Hepatocyte (in vitro differentiated cells): ENCODE measurements around the gene GMDS. TPM values are rescaled to one million over a fixed set of nuclear protein-coding genes. Genes with fewer than 3 reads are reported as not detected.

Source experiments
- DNase-seq: peaks from one replicate; pipeline ENCODE4 v3.0.0-alpha.2; 2016; ENCODE audit warnings: low spot score
- H2AFZ ChIP-seq: fragments of 200-600 bp; sonication (generic); 2 replicates; pipeline ENCODE4 v1.6.0; 2016; ENCODE audit warnings: antibody characterized with exemption, mild to moderate bottlenecking
- H3K27ac ChIP-seq: fragments of 200-600 bp; sonication (generic); 2 replicates; pipeline ENCODE4 v1.5.1; 2016; ENCODE audit warnings: mild to moderate bottlenecking
- H3K27me3 ChIP-seq: fragments of 200-600 bp; sonication (generic); 2 replicates; pipeline ENCODE4 v1.6.1; 2016
- H3K36me3 ChIP-seq: fragments of 200-600 bp; sonication (generic); replicated peaks from 2 replicates; pipeline ENCODE4 v1.5.1; 2016; ENCODE audit warnings: low read depth; ENCODE audit not compliant: insufficient read depth
- H3K4me1 ChIP-seq: fragments of 200-600 bp; sonication (generic); 2 replicates; pipeline ENCODE4 v1.5.1; 2016; ENCODE audit warnings: mild to moderate bottlenecking, moderate library complexity; ENCODE audit not compliant: insufficient read depth
- H3K4me2 ChIP-seq: fragments of 200-600 bp; sonication (generic); 2 replicates; pipeline ENCODE4 v1.6.0; 2016
- H3K4me3 ChIP-seq: fragments of 200-600 bp; sonication (generic); 2 replicates; pipeline ENCODE4 v1.5.1; 2016; ENCODE audit warnings: mild to moderate bottlenecking
- H3K79me2 ChIP-seq: fragments of 200-600 bp; sonication (generic); 2 replicates; pipeline ENCODE4 v1.6.0; 2017; ENCODE audit warnings: mild to moderate bottlenecking
- H3K9me2 ChIP-seq: fragments of 200-600 bp; sonication (generic); replicated peaks from 2 replicates; pipeline ENCODE4 v1.6.0; 2017; ENCODE audit warnings: mild to moderate bottlenecking; ENCODE audit not compliant: insufficient read depth
- H3K9me3 ChIP-seq: fragments of 200-600 bp; sonication (generic); 2 replicates; pipeline ENCODE4 v1.5.1; 2016; ENCODE audit warnings: low read depth, mild to moderate bottlenecking
- H4K20me1 ChIP-seq: fragments of 200-600 bp; sonication (generic); 2 replicates; pipeline ENCODE4 v1.6.0; 2016; ENCODE audit warnings: mild to moderate bottlenecking; ENCODE audit not compliant: insufficient read depth, poor library complexity, severe bottlenecking
- EZH2 ChIP-seq: fragments of 200-600 bp; sonication (generic); IDR thresholded peaks from 2 replicates; pipeline ENCODE4 v1.6.1; 2016; ENCODE audit warnings: antibody characterized with exemption, mild to moderate bottlenecking, borderline replicate concordance
- EZH2phosphoT487 ChIP-seq: fragments of 200-600 bp; sonication (generic); IDR thresholded peaks from one replicate; pipeline ENCODE4 v1.6.1; 2018; ENCODE audit warnings: antibody characterized with exemption, mild to moderate bottlenecking, low read depth, moderate library complexity; ENCODE audit not compliant: unreplicated experiment, severe bottlenecking
- WGBS: methylation state at CpG from one replicate; pipeline ENCODE4 v1.1.6; 2016; ENCODE audit warnings: low lambda C conversion rate; ENCODE audit errors: missing lambda C conversion rate; 5-methylcytosine and 5-hydroxymethylcytosine counted together
- polyA plus RNA-seq: library from polyadenylated mRNA; unstranded; fragments of >200 nt; fragmentation: Nextera tagmentation; extraction: Ambion mirVana; gene quantifications from 2 replicates; pipeline ENCODE4 v1.2.1, GENCODE V29; 2016
- total RNA-seq: library from RNA; depleted of rRNA; stranded (reverse); fragments of >200 nt; gene quantifications from 2 replicates; pipeline ENCODE4 v1.2.3, GENCODE V29; 2014
- TF ChIP-seq, protein P1 (sequence below): fragments of 200-600 bp; sonication (generic); IDR thresholded peaks from 2 replicates; pipeline ENCODE4 v1.5.1; 2016; ENCODE audit warnings: antibody characterized with exemption, mild to moderate bottlenecking; ENCODE audit not compliant: poor library complexity

The GMDS gene
- total RNA-seq (20.7 and 22.6 TPM in 2 replicates), polyA plus RNA-seq (29.6 and 32.6 TPM in 2 replicates)

GRCh38 chr6:2245103-2245876 is at the start of gene GMDS:
TSS of gene GMDS (minus strand) at chr6:2245605.
- DNase-seq = peak; percentile 97
- no peaks in the 10 kb centered on the region for H3K9me3 ChIP-seq
- H3K27ac ChIP-seq = peak within 1 kb of the TSS; percentile 97
- TF ChIP-seq EZH2phosphoT487 = no peak
- TF ChIP-seq, protein P1, sequence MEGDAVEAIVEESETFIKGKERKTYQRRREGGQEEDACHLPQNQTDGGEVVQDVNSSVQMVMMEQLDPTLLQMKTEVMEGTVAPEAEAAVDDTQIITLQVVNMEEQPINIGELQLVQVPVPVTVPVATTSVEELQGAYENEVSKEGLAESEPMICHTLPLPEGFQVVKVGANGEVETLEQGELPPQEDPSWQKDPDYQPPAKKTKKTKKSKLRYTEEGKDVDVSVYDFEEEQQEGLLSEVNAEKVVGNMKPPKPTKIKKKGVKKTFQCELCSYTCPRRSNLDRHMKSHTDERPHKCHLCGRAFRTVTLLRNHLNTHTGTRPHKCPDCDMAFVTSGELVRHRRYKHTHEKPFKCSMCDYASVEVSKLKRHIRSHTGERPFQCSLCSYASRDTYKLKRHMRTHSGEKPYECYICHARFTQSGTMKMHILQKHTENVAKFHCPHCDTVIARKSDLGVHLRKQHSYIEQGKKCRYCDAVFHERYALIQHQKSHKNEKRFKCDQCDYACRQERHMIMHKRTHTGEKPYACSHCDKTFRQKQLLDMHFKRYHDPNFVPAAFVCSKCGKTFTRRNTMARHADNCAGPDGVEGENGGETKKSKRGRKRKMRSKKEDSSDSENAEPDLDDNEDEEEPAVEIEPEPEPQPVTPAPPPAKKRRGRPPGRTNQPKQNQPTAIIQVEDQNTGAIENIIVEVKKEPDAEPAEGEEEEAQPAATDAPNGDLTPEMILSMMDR = no peak
- peak within 1 kb of the TSS; percentile 90 for H3K4me2 ChIP-seq
- no peaks in the 10 kb centered on the region for H3K36me3 ChIP-seq
- no peaks in the 10 kb centered on the region for H3K27me3 ChIP-seq
- WGBS = under 1% methylated on average over 51 of the region's 97 CpGs
- H3K9me2 ChIP-seq = no peaks in the 10 kb centered on the region
- H3K4me3 ChIP-seq = peak within 1 kb of the TSS; percentile 83
- no peaks in the 10 kb centered on the region for H4K20me1 ChIP-seq
- peaks cover 8% of the 10 kb centered on the region for H3K4me1 ChIP-seq
- peaks cover 50% of the 10 kb centered on the region for H3K79me2 ChIP-seq
- H2AFZ ChIP-seq = peak within 1 kb of the TSS; percentile 88

DNA sequence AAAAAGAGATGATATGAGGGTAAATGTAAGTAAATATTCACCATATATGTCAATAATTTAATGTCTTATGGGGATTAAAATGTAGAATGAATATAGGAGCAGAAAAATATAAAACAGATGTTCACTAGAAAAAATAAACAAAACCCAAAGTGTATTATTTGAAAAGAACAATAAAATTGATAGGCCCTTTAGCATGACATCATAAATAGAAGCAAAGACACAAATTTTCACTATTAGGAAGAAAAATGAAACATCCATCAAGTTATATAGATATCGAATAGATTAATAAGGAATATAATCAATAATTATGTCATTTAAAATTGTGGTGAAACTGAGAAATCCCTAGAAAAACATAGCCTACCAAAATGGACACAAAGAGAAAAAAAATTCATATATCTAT is 40.1 kb upstream of the GMDS start:
- H3K4me1 ChIP-seq = no peaks in the 10 kb centered on the region
- peaks cover 10% of the 10 kb centered on the region for H3K9me3 ChIP-seq
- no peaks in the 10 kb centered on the region for H3K79me2 ChIP-seq
- H4K20me1 ChIP-seq = no peaks in the 10 kb centered on the region
- TF ChIP-seq EZH2phosphoT487 (no peak), EZH2 (no peak)
- TF ChIP-seq, protein P1 = no peak
- H3K4me2 ChIP-seq = no peak overlapping the region
- no peak overlapping the region for H3K4me3 ChIP-seq
- no peak for DNase-seq
- H3K9me2 ChIP-seq = no peaks in the 10 kb centered on the region
- H3K27me3 ChIP-seq = no peaks in the 10 kb centered on the region
- no peak overlapping the region for H2AFZ ChIP-seq
- WGBS = 96% methylated on average over 1 of the region's 1 CpG
- H3K36me3 ChIP-seq = no peaks in the 10 kb centered on the region
- no peak overlapping the region for H3K27ac ChIP-seq

DNA sequence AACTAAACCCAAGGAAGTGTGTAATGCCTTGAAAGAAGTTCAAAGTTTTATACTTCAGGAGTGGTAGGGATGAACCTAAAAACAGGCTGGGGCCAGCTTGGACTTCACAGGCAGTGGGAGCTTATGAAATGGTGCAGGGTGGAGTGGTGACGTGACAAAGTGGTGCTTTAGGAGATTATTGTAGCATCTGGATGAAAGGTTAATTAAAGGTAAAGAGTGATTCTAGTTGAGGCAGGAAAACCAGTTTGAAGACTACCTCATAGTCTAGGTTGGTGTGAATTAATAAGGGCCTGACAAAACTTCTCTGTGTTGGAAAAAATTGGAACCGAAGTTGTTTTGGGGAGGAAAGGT is 30.5 kb upstream of the GMDS start:
- Histone ChIP-seq H4K20me1 (no peaks in the 10 kb centered on the region), H3K27me3 (no peaks in the 10 kb centered on the region), H3K4me2 (no peak overlapping the region), H3K9me3 (peaks cover 7% of the 10 kb centered on the region), H2AFZ (no peak overlapping the region), H3K79me2 (no peaks in the 10 kb centered on the region), H3K9me2 (no peaks in the 10 kb centered on the region), H3K36me3 (peaks cover 6% of the 10 kb centered on the region), H3K4me1 (no peaks in the 10 kb centered on the region), H3K4me3 (no peak overlapping the region), H3K27ac (peak overlapping the region; percentile 21)
- TF ChIP-seq EZH2 = no peak
- TF ChIP-seq EZH2phosphoT487 = no peak
- TF ChIP-seq, protein P1 = no peak
- WGBS = 98% methylated on average over 2 of the region's 2 CpGs
- no peak for DNase-seq
